Mammary epithelial cell (primary cell): ENCODE results near the gene CDON.

ENCODE experiments used
- EZH2 ChIP-seq: IDR thresholded peaks from 2 replicates; pipeline ENCODE4 v1.6.1; 2012; ENCODE audit warnings: low read length, inconsistent platforms, borderline replicate concordance
- TF ChIP-seq, protein P1 (sequence below), 2 donors: IDR thresholded peaks in 1 of 2; conservative IDR thresholded peaks in 1 of 2; 2 replicates each; pipeline ENCODE4 v1.5.1; 2011 to 2012; ENCODE audit warnings: inconsistent platforms in 2 of 2, low read length in 2 of 2, mild to moderate bottlenecking in 2 of 2, control low read depth in 1 of 2, low read depth in 1 of 2; ENCODE audit not compliant: insufficient read depth in 1 of 2; ENCODE audit errors: extremely low read depth in 1 of 2

DNA sequence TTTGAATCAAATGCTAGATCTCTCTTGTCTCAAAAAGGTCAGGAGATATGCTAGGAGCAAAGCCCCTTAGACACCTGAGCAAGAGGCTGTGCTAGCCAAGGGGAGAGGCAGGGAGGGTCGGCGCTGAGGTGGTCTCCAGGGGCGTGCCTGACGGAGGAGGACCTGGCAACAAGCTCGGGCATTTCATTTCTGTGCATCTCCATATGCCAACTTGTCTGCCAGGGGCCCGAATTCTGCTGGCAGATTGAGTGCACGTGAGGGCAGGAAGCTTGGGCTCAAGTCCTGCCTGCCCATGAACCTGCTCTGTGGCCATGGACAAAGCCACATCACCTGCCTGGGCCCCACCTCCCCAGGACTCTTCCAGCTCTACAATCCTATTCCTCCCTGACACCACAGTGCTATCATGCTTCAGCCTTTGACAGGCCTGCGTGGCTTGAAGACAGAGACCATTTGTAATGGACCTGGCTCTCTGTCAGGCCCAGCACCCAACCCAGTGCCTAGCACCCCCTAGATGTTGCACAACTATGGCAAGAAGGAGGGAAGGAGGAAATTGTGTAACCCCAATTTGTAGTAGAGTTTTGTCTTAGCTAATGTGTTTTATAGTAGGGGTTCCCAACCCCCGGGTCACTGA is 133.1 kb downstream of the CDON start:
- TF ChIP-seq, protein P1, sequence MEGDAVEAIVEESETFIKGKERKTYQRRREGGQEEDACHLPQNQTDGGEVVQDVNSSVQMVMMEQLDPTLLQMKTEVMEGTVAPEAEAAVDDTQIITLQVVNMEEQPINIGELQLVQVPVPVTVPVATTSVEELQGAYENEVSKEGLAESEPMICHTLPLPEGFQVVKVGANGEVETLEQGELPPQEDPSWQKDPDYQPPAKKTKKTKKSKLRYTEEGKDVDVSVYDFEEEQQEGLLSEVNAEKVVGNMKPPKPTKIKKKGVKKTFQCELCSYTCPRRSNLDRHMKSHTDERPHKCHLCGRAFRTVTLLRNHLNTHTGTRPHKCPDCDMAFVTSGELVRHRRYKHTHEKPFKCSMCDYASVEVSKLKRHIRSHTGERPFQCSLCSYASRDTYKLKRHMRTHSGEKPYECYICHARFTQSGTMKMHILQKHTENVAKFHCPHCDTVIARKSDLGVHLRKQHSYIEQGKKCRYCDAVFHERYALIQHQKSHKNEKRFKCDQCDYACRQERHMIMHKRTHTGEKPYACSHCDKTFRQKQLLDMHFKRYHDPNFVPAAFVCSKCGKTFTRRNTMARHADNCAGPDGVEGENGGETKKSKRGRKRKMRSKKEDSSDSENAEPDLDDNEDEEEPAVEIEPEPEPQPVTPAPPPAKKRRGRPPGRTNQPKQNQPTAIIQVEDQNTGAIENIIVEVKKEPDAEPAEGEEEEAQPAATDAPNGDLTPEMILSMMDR (conservative IDR thresholded peaks at IDR 0.05 in 1 of 2, IDR thresholded peaks at IDR 0.05 in 1 of 2; ENCODE audit: extremely low read depth in 1 of 2, insufficient read depth in 1 of 2, low read depth in 1 of 2, low read length in 2 of 2): no peak
- TF ChIP-seq EZH2: no peak
